Activated CD8-positive, alpha-beta memory T cell treated with anti-CD3 and anti-CD28 coated beads, Interleukin-2, amount 50 U/mL, for 24 hours (primary cell): ENCODE measurements around the gene CPSF6.

ENCODE experiments used
- DNase-seq: peaks from one replicate; pipeline ENCODE4 v3.0.0-alpha.2; 2020; ENCODE audit errors: extremely low read depth

Gene CPSF6

GRCh38 chr12:69321351-69321750 is 82.0 kb downstream of the CPSF6 start:
- DNase-seq: no peak
